HPDE6-E6E7 (cell line): Measurements from ENCODE around the gene CACTIN.
A peak's percentile ranks its signal among the peaks of the same experiment; 100 is the strongest.
"Not testable (repeated sequence)": the region's sequence is repeated elsewhere in the genome, so short reads cannot be mapped to it uniquely, and the experiment has no call there.

Experiments
- DNase-seq: peaks from one replicate; pipeline ENCODE4 v3.0.0; 2011; ENCODE audit warnings: missing footprints; ENCODE audit errors: extremely low spot score

Gene CACTIN

GRCh38 chr19:3590991-3591659 is 35.5 kb downstream of the CACTIN start:
- no peak for DNase-seq

GRCh38 chr19:3589949-3590348 is 36.6 kb downstream of the CACTIN start:
- DNase-seq, result no peak

- no peak for DNase-seq
These were observed 37.2 kb downstream of the CACTIN start for GRCh38 chr19:3589439-3589838.

GRCh38 chr19:3586707-3587346 is 39.8 kb downstream of the CACTIN start:
- no peak for DNase-seq

- no peak for DNase-seq
These were observed 40.4 kb downstream of the CACTIN start for GRCh38 chr19:3586127-3586626.

- DNase-seq, result no peak
These were observed 41.1 kb downstream of the CACTIN start, which contains the start of gene GIPC3 for GRCh38 chr19:3585301-3586126. Gene GIPC3, plus strand, starts transcription at chr19:3585478. Its CDS starts 120 bp downstream, at chr19:3585598.

- DNase-seq, result not testable (repeated sequence)
These were observed 42.4 kb downstream of the CACTIN start for GRCh38 chr19:3584036-3584802.

- DNase-seq, result not testable (repeated sequence)
These were observed 44.8 kb downstream of the CACTIN start for GRCh38 chr19:3581792-3582191.

- DNase-seq, result no peak
These were observed 46.2 kb downstream of the CACTIN start for GRCh38 chr19:3580156-3580934.

- no peak for DNase-seq
These were observed 48.2 kb downstream of the CACTIN start for GRCh38 chr19:3578390-3578789.

GRCh38 chr19:3577723-3578344 is 48.8 kb downstream of the CACTIN start:
- DNase-seq, result no peak

GRCh38 chr19:3576696-3577443 is 49.7 kb downstream of the CACTIN start:
- no peak for DNase-seq

GRCh38 chr19:3575949-3576673 is 50.5 kb downstream of the CACTIN start:
- DNase-seq, result no peak

- no peak for DNase-seq
These were observed 51.3 kb downstream of the CACTIN start for GRCh38 chr19:3575260-3575741.

GRCh38 chr19:3573858-3574637 is 52.5 kb downstream of the CACTIN start:
- peak; percentile 48 for DNase-seq

GRCh38 chr19:3573162-3573857 is 53.3 kb downstream of the CACTIN start:
- no peak for DNase-seq

GRCh38 chr19:3572855-3573161 is 53.8 kb downstream of the CACTIN start, which contains the start of gene HMG20B:
Gene HMG20B, plus strand, starts transcription at chr19:3572944. Its CDS starts 366 bp downstream, at chr19:3573310.
- no peak for DNase-seq
